Activated naive CD4-positive, alpha-beta T cell treated with anti-CD3 and anti-CD28 coated beads for 36 hours (primary cell): Measurements from ENCODE around the gene ABI3BP. TPM values are rescaled to one million over a fixed set of nuclear protein-coding genes. Genes with fewer than 3 reads are reported as not detected.

Experiments used
- CTCF ChIA-PET: fragments of 350-600 bp; sonication (Branson Sonifier 250); formaldehyde crosslinking; loops from one replicate; lab custom pipeline; 2021; ENCODE audit warnings: antibody characterized with exemption; lab: Charles Lee
- DNase-seq: peaks from one replicate; pipeline ENCODE4 v3.0.0-alpha.2; 2020
- H3K27ac Mint-ChIP-seq: one replicate; pipeline ENCODE4 v1.8.0; 2021; ENCODE audit warnings: mild to moderate bottlenecking, mixed read lengths
- H3K27me3 Mint-ChIP-seq: one replicate; pipeline ENCODE4 v1.8.0; 2021; ENCODE audit warnings: low read depth, mixed read lengths
- H3K36me3 Mint-ChIP-seq: one replicate; pipeline ENCODE4 v1.8.0; 2021; ENCODE audit warnings: low read depth, mixed read lengths
- H3K4me1 Mint-ChIP-seq: one replicate; pipeline ENCODE4 v1.8.0; 2021; ENCODE audit warnings: low read depth, mixed read lengths
- H3K4me3 Mint-ChIP-seq: one replicate; pipeline ENCODE4 v1.8.0; 2021; ENCODE audit warnings: mild to moderate bottlenecking, moderate library complexity, mixed read lengths
- H3K9me3 Mint-ChIP-seq: one replicate; pipeline ENCODE4 v1.8.0; 2021; ENCODE audit warnings: mixed read lengths
- intact Hi-C: fragments of 100-400 bp; cut with micrococcal nuclease; formaldehyde crosslinking; loops from one replicate; pipeline ENCODE4 v1.15.1; 2023
- total RNA-seq, 2 experiments: library from RNA; stranded (reverse); gene quantifications; one replicate each; pipeline ENCODE4 v1.2.3, GENCODE V29; 2021

Gene ABI3BP
- total RNA-seq, 2 experiments from 2014 or later: not detected

DNA sequence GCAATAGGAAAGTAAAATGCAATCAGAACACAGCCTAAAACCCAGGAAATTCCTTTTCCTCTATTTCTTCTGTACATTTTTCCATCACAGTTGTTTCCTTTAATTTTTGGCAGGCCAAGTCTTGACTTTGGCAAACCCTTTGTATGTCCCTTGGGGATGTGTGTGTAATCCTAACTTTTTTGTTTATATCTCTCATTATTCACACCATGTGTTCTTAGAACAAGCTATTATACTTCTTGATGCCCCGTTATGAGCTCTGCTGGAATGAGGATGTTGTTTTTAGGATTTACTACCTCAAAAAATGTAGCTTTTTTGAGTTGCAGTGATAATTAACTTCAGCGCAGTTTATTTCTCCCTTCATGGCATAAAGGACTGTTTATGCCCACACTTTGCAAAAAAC is 123.4 kb downstream of the ABI3BP start:
- intact Hi-C loops: no loop called here
- Mint-ChIP-seq H3K9me3 (no peaks in the 10 kb centered on the region), H3K4me3 (no peak overlapping the region), H3K27ac (no peak overlapping the region), H3K36me3 (no peaks in the 10 kb centered on the region), H3K4me1 (no peaks in the 10 kb centered on the region), H3K27me3 (peaks cover 25% of the 10 kb centered on the region)
- no peak for DNase-seq
- CTCF ChIA-PET: no interaction called here

DNA sequence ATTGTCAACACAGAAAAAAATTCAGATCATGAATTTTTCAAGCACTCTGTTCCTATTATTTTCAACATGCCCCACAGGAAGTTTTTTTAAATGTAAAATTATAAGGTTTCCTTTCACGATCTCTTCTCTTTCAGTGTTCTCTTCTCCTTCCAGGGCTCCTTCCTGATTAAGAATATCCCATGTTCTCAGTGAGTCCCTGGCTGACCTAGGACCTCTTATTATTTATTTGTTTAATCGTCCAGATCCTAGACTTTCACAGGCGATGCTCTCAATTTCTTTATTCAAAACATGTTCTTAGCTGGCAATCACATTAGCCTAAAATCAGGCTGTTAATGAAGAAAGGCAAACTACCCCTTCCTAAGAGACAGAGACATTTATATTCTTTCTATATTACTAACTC is 124.3 kb downstream of the ABI3BP start:
- no peaks in the 10 kb centered on the region for H3K36me3 Mint-ChIP-seq

DNA sequence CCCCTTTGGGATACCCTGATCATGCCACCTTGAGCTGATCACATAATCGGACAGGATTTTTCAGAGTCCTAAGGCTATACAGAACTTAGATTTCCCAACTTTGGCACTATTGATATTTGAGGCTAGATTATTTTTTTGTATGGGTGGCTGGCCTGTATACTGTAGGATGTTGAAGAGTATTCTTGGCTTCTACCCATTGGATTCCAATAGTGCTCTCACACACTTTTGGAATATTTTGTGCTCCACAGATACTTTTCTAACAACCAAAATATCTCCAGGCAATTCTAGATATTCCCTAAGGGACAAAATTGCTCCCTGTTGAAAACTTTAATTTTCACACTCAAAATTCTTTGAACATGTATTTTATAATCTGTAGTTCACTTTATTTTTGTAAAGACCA is 125.1 kb downstream of the ABI3BP start:
- no peaks in the 10 kb centered on the region for H3K36me3 Mint-ChIP-seq
- no peaks in the 10 kb centered on the region for H3K4me1 Mint-ChIP-seq
- H3K9me3 Mint-ChIP-seq: no peaks in the 10 kb centered on the region
- H3K27ac Mint-ChIP-seq: no peak overlapping the region
- peaks cover 32% of the 10 kb centered on the region for H3K27me3 Mint-ChIP-seq
- intact Hi-C loops: no loop called here
- CTCF ChIA-PET: no interaction called here
- no peak for DNase-seq
- no peak overlapping the region for H3K4me3 Mint-ChIP-seq

More for the DNA sequence above, 124.3 kb downstream of the ABI3BP start:
- Mint-ChIP-seq H3K27me3 (peaks cover 29% of the 10 kb centered on the region), H3K4me3 (no peak overlapping the region), H3K9me3 (no peaks in the 10 kb centered on the region), H3K27ac (no peak overlapping the region), H3K4me1 (no peaks in the 10 kb centered on the region)
- intact Hi-C loops: no loop called here
- no peak for DNase-seq
- CTCF ChIA-PET: interaction anchor here (0.7 kb wide), 1 partner anchor 742 kb away, joined by 3 read pairs; no protein-coding TSS in a partner anchor

DNA sequence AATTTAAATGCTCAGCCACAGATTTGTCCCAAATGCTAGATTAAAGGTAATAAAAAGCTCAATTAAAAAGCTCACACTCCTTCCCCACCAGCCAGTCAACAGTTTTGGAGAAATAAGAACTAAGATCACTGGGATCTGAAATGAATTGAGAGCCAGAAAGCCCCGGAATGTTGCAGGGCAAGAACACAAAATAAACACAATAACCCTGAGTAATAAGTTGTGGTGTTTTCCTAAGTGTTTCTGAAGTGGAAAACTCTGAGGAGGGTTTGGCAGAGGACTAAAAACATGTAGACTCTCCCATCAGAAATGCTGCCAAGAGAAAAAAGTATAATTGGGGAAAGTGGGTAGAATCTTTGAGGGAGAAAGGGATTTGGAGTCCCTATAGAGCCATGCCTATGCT is 127.8 kb downstream of the ABI3BP start:
- Mint-ChIP-seq H3K9me3 (no peaks in the 10 kb centered on the region), H3K4me1 (no peaks in the 10 kb centered on the region), H3K4me3 (no peak overlapping the region), H3K27me3 (peaks cover 29% of the 10 kb centered on the region), H3K36me3 (no peaks in the 10 kb centered on the region), H3K27ac (no peak overlapping the region)
- CTCF ChIA-PET: no interaction called here
- intact Hi-C loops: no loop called here
- no peak for DNase-seq

DNA sequence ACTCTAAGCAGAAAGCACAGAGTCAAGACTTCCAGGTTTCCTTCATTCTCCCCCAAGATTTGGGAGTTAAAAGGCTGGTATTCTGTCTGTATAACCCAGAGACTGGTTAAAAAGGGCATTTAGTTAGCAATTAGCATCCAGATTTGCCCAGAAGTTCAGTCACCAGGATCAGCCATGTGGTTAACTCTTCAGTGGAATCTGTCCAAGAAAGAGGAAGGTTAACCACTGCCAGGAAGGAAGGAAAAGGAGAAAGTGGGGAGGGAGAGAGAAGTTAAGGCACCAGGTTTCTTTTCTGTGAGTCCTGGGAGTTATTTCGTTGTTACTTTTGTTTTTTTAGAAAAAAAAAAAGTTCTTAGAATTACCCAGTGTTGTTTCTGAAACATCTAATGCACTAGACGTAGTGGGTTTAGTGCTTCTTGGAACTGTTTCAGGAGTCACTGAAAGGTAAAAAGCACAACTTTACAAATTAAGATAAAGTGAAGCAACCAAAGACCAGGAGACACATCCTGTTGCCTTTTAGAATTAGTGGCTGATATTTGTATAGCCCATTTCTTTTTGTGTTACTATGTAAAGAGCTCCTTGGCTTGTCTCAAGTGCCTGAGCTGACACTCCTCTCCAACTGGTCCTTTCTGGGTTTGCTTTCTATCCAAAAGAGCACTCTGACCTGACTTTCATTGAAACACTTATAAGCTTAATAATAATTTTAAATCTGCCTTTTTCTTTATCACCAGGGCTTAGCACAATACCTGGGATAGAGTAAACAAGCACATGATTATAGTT is 128.6 kb downstream of the ABI3BP start:
- no peak overlapping the region for H3K27ac Mint-ChIP-seq
- H3K4me1 Mint-ChIP-seq: no peaks in the 10 kb centered on the region
- no peak for DNase-seq
- H3K36me3 Mint-ChIP-seq: no peaks in the 10 kb centered on the region
- no peaks in the 10 kb centered on the region for H3K9me3 Mint-ChIP-seq
- peaks cover 23% of the 10 kb centered on the region for H3K27me3 Mint-ChIP-seq
- no peak overlapping the region for H3K4me3 Mint-ChIP-seq
- CTCF ChIA-PET: no interaction called here
- intact Hi-C loops: no loop called here

DNA sequence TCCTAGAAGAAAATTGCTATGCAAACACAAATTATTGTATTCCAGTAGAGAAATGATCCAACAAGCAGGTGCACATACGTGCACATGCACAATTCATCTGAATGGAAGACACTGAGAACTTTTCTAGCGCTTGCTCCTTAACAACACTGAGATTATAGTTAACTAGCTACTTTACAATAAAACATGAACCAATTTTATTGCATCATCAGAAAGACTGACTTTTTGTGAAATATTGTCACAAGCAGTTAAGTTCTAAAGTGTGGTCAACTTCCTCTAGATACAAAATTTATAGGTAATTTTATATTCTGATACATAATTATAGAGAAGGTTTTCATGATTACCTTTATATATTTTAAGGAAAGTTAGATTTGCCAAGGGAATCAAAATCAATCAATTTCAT is 135.4 kb downstream of the ABI3BP start:
- H3K36me3 Mint-ChIP-seq: no peaks in the 10 kb centered on the region
- intact Hi-C loops: no loop called here
- peaks cover 7% of the 10 kb centered on the region for H3K27me3 Mint-ChIP-seq
- peaks cover under 1% of the 10 kb centered on the region for H3K4me1 Mint-ChIP-seq
- no peak for DNase-seq
- H3K27ac Mint-ChIP-seq: no peak overlapping the region
- CTCF ChIA-PET: no interaction called here
- no peak overlapping the region for H3K4me3 Mint-ChIP-seq
- no peaks in the 10 kb centered on the region for H3K9me3 Mint-ChIP-seq

DNA sequence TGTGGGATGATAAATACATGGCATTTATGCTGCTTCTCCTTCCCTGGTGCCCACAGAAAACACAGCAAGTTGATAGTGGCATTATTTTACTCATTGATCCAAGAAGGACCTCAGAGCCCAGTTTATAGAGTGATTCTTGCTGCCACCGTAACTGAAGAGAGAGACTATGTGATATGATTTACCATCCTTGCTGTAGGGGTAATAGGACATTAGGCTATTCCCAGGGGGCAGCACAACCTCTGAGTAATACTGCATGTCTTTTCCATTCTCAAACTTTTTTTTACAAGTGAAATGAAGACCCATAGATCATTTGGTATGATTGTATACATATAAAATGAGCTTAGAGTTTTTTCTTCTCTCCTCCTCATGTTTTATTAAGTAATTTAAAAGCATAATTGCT is 136.4 kb downstream of the ABI3BP start:
- Mint-ChIP-seq H3K4me1 (peaks cover 6% of the 10 kb centered on the region), H3K9me3 (no peaks in the 10 kb centered on the region), H3K27ac (no peak overlapping the region), H3K4me3 (no peak overlapping the region), H3K36me3 (no peaks in the 10 kb centered on the region), H3K27me3 (peaks cover 5% of the 10 kb centered on the region)
- CTCF ChIA-PET: interaction anchor here (0.5 to 0.6 kb wide), 4 partner anchors 394 to 781 kb away, joined by 3 read pairs; no protein-coding TSS in a partner anchor
- intact Hi-C loops: no loop called here
- DNase-seq: no peak

DNA sequence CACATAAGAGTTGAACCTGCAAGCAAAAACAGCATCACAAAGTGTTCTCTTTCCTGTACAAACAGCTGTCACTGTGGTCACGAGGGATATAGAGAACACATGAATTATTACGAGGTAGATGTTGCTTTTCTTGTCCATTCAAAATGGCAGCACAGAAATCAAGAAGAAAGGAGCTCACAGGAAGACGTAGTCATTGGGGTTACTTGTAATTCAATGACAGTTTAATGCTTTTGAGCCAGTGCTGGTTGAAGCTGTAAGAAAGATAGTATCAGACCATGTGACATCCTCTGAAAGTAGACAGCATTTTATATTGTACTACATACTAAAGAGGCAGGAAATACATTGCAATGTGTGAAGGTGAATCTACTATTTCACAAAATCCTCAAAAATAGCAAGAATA is 140.4 kb downstream of the ABI3BP start:
- Mint-ChIP-seq H3K4me3 (no peak overlapping the region), H3K27me3 (peaks cover 3% of the 10 kb centered on the region), H3K27ac (no peak overlapping the region), H3K36me3 (no peaks in the 10 kb centered on the region), H3K9me3 (no peaks in the 10 kb centered on the region), H3K4me1 (peaks cover 6% of the 10 kb centered on the region)
- no peak for DNase-seq
- CTCF ChIA-PET: interaction anchor here (0.6 kb wide), 1 partner anchor 58 kb away, joined by 3 read pairs; no protein-coding TSS in a partner anchor
- intact Hi-C loops: no loop called here

DNA sequence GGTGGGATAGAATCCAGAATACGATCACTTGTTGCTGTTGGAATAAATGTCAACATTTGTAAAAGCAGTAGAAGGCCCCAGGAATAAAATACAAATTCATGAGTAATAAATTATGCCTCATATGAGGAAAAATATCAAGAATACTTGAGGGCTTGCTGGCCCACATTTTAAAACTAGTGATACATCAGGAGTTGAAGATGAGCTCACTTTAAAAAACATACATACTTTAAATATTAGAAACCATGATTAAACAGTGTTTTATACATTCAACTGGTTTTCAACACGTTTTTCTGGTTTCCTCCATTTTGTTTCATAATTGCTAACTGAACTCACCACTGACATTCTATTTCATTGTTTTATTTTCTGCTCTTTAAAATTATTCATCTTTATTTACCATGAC is 142.5 kb downstream of the ABI3BP start:
- intact Hi-C loops: no loop called here
- Mint-ChIP-seq H3K4me3 (no peak overlapping the region), H3K9me3 (no peaks in the 10 kb centered on the region), H3K36me3 (no peaks in the 10 kb centered on the region), H3K4me1 (peaks cover 6% of the 10 kb centered on the region), H3K27me3 (no peaks in the 10 kb centered on the region), H3K27ac (no peak overlapping the region)
- DNase-seq: no peak
- CTCF ChIA-PET: interaction anchor here (0.6 kb wide), 1 partner anchor 12 kb away, joined by 4 read pairs; no protein-coding TSS in a partner anchor

DNA sequence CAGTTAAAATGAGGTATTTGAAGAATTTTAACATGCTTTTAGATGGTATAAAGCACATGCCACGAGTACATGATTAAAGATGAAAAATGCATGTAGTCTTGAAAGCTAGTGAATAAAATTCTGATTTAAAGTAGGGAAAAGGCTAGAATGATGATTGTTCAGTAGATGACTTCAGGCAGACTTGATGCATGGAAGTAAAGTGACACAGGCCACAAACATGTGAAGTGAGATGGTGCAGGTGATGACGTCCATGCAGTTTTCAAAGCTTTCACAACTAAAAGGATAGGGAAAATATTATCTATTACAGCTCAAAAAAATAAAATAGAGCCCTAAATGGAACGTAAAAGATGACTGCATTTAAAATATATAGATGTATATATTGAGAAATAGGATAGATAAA is 143.1 kb downstream of the ABI3BP start:
- no peaks in the 10 kb centered on the region for H3K9me3 Mint-ChIP-seq
- H3K4me1 Mint-ChIP-seq: peaks cover 6% of the 10 kb centered on the region
- CTCF ChIA-PET: interaction anchor here (0.6 kb wide), 2 partner anchors 13 to 624 kb away, joined by 4 to 5 read pairs; no protein-coding TSS in a partner anchor
- no peaks in the 10 kb centered on the region for H3K27me3 Mint-ChIP-seq
- H3K27ac Mint-ChIP-seq: no peak overlapping the region
- intact Hi-C loops: no loop called here
- H3K4me3 Mint-ChIP-seq: no peak overlapping the region
- H3K36me3 Mint-ChIP-seq: no peaks in the 10 kb centered on the region
- no peak for DNase-seq

DNA sequence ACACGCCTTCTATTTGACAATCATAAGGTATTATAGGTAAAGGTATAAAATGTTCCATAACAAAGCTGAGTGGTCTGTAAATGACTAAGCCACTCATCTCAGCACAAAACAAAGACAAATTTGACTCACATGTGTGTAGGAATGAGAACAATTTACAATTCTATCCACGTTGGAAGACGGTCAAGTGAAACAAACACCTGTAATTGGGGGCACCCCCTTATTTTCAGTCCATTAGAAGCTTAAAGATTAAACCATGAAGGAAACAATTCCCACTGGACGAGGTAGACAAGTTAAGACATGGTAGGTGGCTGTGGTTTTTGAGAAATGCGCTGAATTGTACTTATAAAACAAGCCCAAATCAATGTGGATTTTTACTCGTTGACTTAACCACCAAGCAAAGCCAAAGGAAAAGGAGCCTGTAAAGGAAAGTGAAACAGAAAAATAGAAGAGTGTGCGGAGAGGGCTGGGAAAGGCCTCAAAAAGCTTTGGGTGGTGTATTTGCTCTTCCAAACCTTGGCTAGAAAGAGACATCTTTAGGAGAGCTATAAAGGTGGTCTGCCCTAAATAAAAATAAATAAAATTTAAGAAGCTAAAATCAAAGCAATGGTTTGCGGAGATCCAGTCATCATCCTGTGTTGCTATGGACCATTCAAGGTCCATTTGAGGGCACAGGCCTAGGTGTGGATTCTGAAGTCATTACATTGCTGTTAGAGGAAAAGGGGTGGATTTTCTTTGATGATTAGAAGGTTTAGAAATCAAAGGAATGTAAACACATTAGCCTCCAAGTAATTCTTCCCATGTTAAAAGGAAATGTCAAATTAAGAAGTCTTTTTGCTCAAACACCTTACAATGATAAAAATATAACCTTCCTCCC is 148.9 kb downstream of the ABI3BP start:
- no peak overlapping the region for H3K27ac Mint-ChIP-seq
- DNase-seq: no peak
- H3K27me3 Mint-ChIP-seq: peaks cover 8% of the 10 kb centered on the region
- no peak overlapping the region for H3K4me3 Mint-ChIP-seq
- no peaks in the 10 kb centered on the region for H3K36me3 Mint-ChIP-seq
- intact Hi-C loops: no loop called here
- H3K4me1 Mint-ChIP-seq: no peaks in the 10 kb centered on the region
- H3K9me3 Mint-ChIP-seq: no peaks in the 10 kb centered on the region
- CTCF ChIA-PET: interaction anchor here (0.5 kb wide), 1 partner anchor 345 kb away, joined by 3 read pairs; no protein-coding TSS in a partner anchor

DNA sequence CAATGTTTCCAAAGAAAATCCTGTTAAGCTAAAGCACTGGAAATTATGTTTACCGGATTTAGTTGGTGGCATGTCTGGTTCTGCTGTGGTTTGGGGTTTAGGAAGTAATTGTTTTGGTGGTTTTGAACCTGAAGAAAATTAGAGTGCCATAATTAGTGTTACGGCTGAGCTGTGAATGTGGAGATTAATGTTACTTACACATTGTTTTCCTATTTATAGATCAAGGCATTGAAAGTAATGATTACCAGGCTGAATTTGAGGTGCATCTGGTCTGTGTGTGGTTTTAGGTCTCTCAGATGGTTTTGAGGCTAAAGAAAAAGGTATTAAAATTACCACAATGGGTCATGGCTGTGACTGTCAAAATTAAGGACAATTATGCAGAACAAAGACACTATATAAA is 155.1 kb downstream of the ABI3BP start:
- H3K27ac Mint-ChIP-seq: no peak overlapping the region
- peaks cover 22% of the 10 kb centered on the region for H3K27me3 Mint-ChIP-seq
- H3K9me3 Mint-ChIP-seq: no peaks in the 10 kb centered on the region
- DNase-seq: no peak
- H3K4me3 Mint-ChIP-seq: no peak overlapping the region
- no peaks in the 10 kb centered on the region for H3K36me3 Mint-ChIP-seq
- intact Hi-C loops: no loop called here
- CTCF ChIA-PET: interaction anchor here (1.0 kb wide), 1 partner anchor 22 kb away, joined by 3 read pairs; no protein-coding TSS in a partner anchor
- no peaks in the 10 kb centered on the region for H3K4me1 Mint-ChIP-seq
